ENCODE results near the gene ACIN1. TPM values are rescaled to one million over a fixed set of nuclear protein-coding genes. Genes with fewer than 3 reads are reported as not detected.

The ACIN1 gene
- total and polyA plus RNA-seq, 8 donors: 137 to 380 (median 332) TPM

DNA sequence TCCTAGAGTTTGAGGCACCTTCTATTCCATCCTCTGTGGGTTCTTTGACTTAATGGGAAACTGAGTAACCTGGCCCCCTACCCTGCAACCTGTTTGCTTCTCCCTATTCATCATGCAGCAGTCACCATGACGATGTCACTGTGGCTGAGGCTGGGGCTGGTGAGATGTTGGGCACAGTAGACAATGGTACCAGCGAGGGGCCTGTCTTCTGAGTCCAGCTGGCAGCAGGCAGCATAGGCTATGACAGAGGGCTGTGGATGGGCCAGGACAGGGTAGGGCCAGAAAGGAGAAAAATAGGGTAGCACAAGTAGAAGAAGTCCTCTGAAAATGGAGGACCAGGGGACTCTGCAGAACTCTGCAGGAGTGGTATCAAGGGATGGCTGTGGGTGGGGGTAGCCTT, 7.9 kb upstream of the ACIN1 start:
- Histone ChIP-seq H3K36me3 (peaks cover 0 to 15% of the 10 kb centered on the region in 2 donors), H3K27me3 (no peaks in the 10 kb centered on the region), H3K4me1 (peaks cover 0 to 29% of the 10 kb centered on the region in 2 donors), H3K9me3 (no peaks in the 10 kb centered on the region), H3K4me3 (no peak overlapping the region), H3K27ac (no peak overlapping the region)
- intact Hi-C loops (cut with DNase I): no loop called here
- DNase-seq (no peak), ATAC-seq (no peak)
- TF ChIP-seq, protein P1, sequence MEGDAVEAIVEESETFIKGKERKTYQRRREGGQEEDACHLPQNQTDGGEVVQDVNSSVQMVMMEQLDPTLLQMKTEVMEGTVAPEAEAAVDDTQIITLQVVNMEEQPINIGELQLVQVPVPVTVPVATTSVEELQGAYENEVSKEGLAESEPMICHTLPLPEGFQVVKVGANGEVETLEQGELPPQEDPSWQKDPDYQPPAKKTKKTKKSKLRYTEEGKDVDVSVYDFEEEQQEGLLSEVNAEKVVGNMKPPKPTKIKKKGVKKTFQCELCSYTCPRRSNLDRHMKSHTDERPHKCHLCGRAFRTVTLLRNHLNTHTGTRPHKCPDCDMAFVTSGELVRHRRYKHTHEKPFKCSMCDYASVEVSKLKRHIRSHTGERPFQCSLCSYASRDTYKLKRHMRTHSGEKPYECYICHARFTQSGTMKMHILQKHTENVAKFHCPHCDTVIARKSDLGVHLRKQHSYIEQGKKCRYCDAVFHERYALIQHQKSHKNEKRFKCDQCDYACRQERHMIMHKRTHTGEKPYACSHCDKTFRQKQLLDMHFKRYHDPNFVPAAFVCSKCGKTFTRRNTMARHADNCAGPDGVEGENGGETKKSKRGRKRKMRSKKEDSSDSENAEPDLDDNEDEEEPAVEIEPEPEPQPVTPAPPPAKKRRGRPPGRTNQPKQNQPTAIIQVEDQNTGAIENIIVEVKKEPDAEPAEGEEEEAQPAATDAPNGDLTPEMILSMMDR (IDR thresholded peaks at IDR 0.05): no peak

DNA sequence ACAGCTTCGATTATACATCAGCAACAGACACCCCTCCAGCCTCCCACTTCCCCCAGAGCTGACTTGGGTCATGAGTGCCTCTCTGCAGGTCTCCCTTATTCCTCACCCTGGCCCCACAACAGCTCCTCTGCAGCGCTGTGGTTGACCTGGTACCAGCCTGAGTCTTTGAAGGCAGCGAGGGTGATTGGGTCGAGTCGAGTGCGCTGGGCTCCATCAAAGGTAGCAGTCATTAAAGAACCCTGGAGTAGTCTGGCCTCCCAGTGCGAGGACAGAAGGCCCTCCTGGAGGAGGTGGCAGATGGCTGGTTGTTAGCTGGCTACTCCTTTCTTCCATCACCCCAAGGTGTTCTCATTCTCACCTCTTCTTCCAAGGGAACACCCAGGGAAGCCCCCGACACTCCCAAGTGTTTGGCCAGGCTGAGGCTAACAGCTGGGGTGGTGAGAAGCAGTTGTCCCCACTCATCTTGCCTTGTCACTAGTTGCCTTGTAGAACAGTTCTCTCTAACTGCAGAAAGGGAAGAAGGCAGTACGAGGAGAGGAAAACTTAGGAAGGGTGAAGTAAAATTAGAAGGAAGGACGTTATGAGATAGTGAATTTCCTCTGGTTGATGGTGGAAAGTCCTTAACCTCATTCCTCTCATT, 7.2 kb upstream of the ACIN1 start:
- peaks cover 0 to 19% of the 10 kb centered on the region in 2 donors for H3K36me3 ChIP-seq
- no peak overlapping the region for H3K4me3 ChIP-seq
- no peaks in the 10 kb centered on the region for H3K9me3 ChIP-seq
- no peaks in the 10 kb centered on the region for H3K27me3 ChIP-seq
- no peak for DNase-seq
- intact Hi-C loops (cut with DNase I): no loop called here
- TF ChIP-seq, protein P1 (IDR thresholded peaks at IDR 0.05): no peak
- peaks cover 0 to 36% of the 10 kb centered on the region in 2 donors for H3K4me1 ChIP-seq
- H3K27ac ChIP-seq: no peak overlapping the region
- ATAC-seq: no peak

DNA sequence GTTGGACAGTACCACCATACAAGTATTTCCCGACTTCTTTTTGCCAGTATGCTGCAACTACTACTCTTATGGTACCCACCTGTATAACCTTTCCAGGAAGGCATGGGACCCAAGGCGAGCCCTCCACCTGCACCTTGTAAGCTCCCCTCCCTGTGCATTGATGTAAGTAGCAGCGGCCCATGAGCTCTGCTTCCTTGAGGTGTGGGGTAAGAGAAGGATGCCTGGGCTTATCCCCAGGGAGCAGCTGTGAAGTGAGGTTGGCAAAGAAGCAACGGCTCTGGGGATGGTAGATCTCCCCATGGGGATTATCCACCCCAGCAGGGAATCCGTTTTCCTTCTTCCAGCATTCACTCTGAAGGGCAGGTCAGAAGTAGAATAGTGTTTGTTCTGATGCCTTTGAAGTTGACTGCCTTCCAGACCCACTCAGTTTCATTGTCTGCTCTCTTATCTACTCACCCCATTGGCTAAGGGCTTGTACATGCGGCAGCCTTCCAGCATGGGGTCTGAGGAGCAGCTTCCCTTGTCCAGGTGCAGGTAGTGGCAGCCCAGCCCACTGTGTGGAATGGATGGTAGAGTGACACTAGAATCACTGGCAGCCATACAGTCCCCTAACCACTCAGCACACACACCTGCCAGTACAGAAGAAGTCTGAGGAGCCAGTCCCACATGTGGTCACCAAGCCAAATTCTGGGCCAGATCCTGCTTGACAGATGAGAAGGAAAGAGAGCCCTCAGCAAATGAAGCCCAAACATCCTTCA, 6.5 kb upstream of the ACIN1 start:
- TF ChIP-seq, protein P1 (IDR thresholded peaks at IDR 0.05): no peak
- intact Hi-C loops (cut with DNase I): no loop called here
- Histone ChIP-seq H3K36me3 (peaks cover 0 to 19% of the 10 kb centered on the region in 2 donors), H3K27ac (no peak overlapping the region), H3K4me1 (peaks cover 5 to 43% of the 10 kb centered on the region in 2 donors), H3K27me3 (no peaks in the 10 kb centered on the region), H3K9me3 (no peaks in the 10 kb centered on the region), H3K4me3 (no peak overlapping the region)
- DNase-seq: no peak
- no peak for ATAC-seq

DNA sequence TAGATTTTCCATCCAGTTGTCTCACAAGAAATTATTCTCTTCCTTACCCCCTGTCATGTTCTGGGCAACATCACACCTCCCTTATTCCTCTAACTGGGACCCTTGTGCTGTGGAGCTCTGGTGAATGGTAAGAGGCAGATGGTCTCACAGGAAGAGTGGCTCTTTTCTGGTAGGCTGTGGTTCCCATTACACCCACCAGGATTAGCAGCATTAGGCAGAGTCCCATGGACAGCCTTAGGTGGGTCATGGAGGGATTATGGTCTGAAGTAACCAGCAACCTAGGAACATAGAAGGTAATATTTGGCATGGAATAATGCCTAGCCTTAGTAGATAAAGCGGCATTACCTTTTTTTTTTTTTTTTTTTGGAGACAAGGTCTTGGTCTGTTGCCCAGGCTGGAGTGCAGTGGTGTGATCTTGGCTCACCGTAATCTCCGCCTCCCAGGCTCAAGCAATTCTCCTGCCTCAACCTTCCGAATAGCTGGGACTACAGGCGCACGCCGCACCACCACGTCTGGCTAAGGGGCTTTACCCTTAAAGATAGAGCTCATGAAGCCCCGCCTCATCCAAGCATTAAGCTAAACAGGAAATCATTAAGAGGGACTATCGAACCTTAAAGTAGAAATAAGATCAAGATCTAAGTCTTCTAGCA, 4.4 kb upstream of the ACIN1 start:
- Histone ChIP-seq H3K36me3 (peaks cover 0 to 19% of the 10 kb centered on the region in 2 donors), H3K27ac (peak overlapping the region in 1 of 2 donors; percentile 23), H3K4me3 (no peak overlapping the region), H3K27me3 (no peaks in the 10 kb centered on the region), H3K4me1 (peaks cover 5 to 44% of the 10 kb centered on the region in 2 donors), H3K9me3 (no peaks in the 10 kb centered on the region)
- DNase-seq (no peak), ATAC-seq (no peak)
- intact Hi-C loops (cut with DNase I): no loop called here
- TF ChIP-seq, protein P1 (IDR thresholded peaks at IDR 0.05): no peak

DNA sequence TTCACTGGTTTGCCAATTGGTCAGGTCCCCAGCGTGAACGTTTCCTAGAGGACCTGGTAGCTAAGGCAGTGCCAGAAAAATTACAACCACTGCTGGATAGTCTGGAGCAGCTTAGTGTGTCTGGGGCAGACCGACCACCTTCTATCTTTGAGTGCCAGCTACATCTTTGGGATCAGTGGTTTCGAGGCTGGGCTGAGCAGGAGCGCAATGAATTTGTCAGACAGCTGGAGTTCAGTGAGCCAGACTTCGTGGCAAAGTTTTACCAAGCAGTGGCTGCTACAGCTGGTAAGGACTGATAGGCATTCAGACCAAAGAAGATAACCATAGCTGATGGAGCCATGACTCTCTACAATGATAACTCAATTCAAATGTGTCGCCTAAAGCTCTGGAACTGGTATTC, 2.9 kb upstream of the ACIN1 start:
- Histone ChIP-seq H3K36me3 (peaks cover 0 to 24% of the 10 kb centered on the region in 2 donors), H3K27me3 (no peaks in the 10 kb centered on the region), H3K27ac (no peak overlapping the region), H3K4me3 (no peak overlapping the region), H3K4me1 (peaks cover 15 to 55% of the 10 kb centered on the region in 2 donors), H3K9me3 (no peaks in the 10 kb centered on the region)
- ATAC-seq (no peak), DNase-seq (no peak)
- TF ChIP-seq, protein P1 (IDR thresholded peaks at IDR 0.05): no peak
- intact Hi-C loops (cut with DNase I): no loop called here

All from left lung (tissue), 10 donors.